Measurements from ENCODE around the gene EFHD2. TPM values are rescaled to one million over a fixed set of nuclear protein-coding genes. Genes with fewer than 3 reads are reported as not detected.

The EFHD2 gene
- polyA plus RNA-seq, 1 donor from 2014 or later: 10.3 TPM

GRCh38 chr1:15382601-15383518 lies 26.8 kb upstream of the EFHD2 start:
- no peaks in the 10 kb centered on the region for H3K36me3 ChIP-seq (ENCODE audit: insufficient read depth, low read length)
- H3K4me3 ChIP-seq (ENCODE audit: low read length): no peak overlapping the region
- H3K9me3 ChIP-seq (ENCODE audit: low read length): no peaks in the 10 kb centered on the region
- no peaks in the 10 kb centered on the region for H3K79me2 ChIP-seq (replicated peaks; ENCODE audit: insufficient read depth, low read length)
- no peak overlapping the region for H2AFZ ChIP-seq (ENCODE audit: low read depth, low read length)
- no peaks in the 10 kb centered on the region for H3K27me3 ChIP-seq (ENCODE audit: insufficient read depth, low read depth, low read length)
- no peaks in the 10 kb centered on the region for H3F3A ChIP-seq (ENCODE audit: insufficient read depth, low read length, poor library complexity, severe bottlenecking)
- no peak overlapping the region for H3K4me2 ChIP-seq (ENCODE audit: low read length)
- H3K27ac ChIP-seq (ENCODE audit: low read length): no peak overlapping the region
- no peaks in the 10 kb centered on the region for H3K9me2 ChIP-seq (ENCODE audit: insufficient read depth, low read length)
- no peaks in the 10 kb centered on the region for H4K20me1 ChIP-seq (ENCODE audit: insufficient read depth)
- no peak overlapping the region for H3K9ac ChIP-seq (ENCODE audit: low read length)
- TF ChIP-seq MXI1 (conservative IDR thresholded peaks at IDR 0.05; ENCODE audit: poor library complexity, severe bottlenecking): no peak
- no peak for TF ChIP-seq SMC3 (conservative IDR thresholded peaks at IDR 0.05; ENCODE audit: poor library complexity)
- no peak for TF ChIP-seq TAF1 (IDR thresholded peaks at IDR 0.05; ENCODE audit: low read depth)
- no peak for TF ChIP-seq CTCF (IDR thresholded peaks at IDR 0.05; ENCODE audit: poor library complexity, severe bottlenecking)
- TF ChIP-seq REST (IDR thresholded peaks at IDR 0.05; ENCODE audit: borderline replicate concordance): no peak
- no peak for TF ChIP-seq POLR2AphosphoS5 (IDR thresholded peaks at IDR 0.05)
- TF ChIP-seq EP300 (conservative IDR thresholded peaks at IDR 0.05; ENCODE audit: poor library complexity, severe bottlenecking): no peak
- no peak for TF ChIP-seq RAD21 (conservative IDR thresholded peaks at IDR 0.05)
- no peak for TF ChIP-seq EZH2 (IDR thresholded peaks at IDR 0.05; ENCODE audit: borderline replicate concordance, insufficient read depth, low read length, poor library complexity, severe bottlenecking)

GRCh38 chr1:15383810-15384209 lies 25.9 kb upstream of the EFHD2 start:
- Histone ChIP-seq H4K20me1 (ENCODE audit: insufficient read depth) (no peaks in the 10 kb centered on the region), H3K4me2 (ENCODE audit: low read length) (no peak overlapping the region), H3K27ac (ENCODE audit: low read length) (no peak overlapping the region), H3K9me2 (ENCODE audit: insufficient read depth, low read length) (no peaks in the 10 kb centered on the region), H2AFZ (ENCODE audit: low read depth, low read length) (no peak overlapping the region), H3K4me3 (ENCODE audit: low read length) (no peak overlapping the region), H3K79me2 (replicated peaks; ENCODE audit: insufficient read depth, low read length) (no peaks in the 10 kb centered on the region), H3F3A (ENCODE audit: insufficient read depth, low read length, poor library complexity, severe bottlenecking) (no peaks in the 10 kb centered on the region), H3K9me3 (ENCODE audit: low read length) (no peaks in the 10 kb centered on the region), H3K27me3 (ENCODE audit: insufficient read depth, low read depth, low read length) (no peaks in the 10 kb centered on the region), H3K9ac (ENCODE audit: low read length) (peak overlapping the region; percentile 6), H3K36me3 (ENCODE audit: insufficient read depth, low read length) (no peaks in the 10 kb centered on the region)
- TF ChIP-seq EZH2 (IDR thresholded peaks at IDR 0.05; ENCODE audit: borderline replicate concordance, insufficient read depth, low read length, poor library complexity, severe bottlenecking) (no peak), TAF1 (IDR thresholded peaks at IDR 0.05; ENCODE audit: low read depth) (no peak), SMC3 (conservative IDR thresholded peaks at IDR 0.05; ENCODE audit: poor library complexity) (no peak), RAD21 (conservative IDR thresholded peaks at IDR 0.05) (no peak), CTCF (IDR thresholded peaks at IDR 0.05; ENCODE audit: poor library complexity, severe bottlenecking) (no peak), EP300 (conservative IDR thresholded peaks at IDR 0.05; ENCODE audit: poor library complexity, severe bottlenecking) (no peak)

All from neural cell (in vitro differentiated cells).